ENCODE measurements around the gene MPI. TPM values are rescaled to one million over a fixed set of nuclear protein-coding genes. Genes with fewer than 3 reads are reported as not detected.
A peak's percentile ranks its signal among the peaks of the same experiment; 100 is the strongest.

MPI gene
- total RNA-seq, 4 donors from 2014 or later, result 63.1 to 176 (median 98.4) TPM

DNA sequence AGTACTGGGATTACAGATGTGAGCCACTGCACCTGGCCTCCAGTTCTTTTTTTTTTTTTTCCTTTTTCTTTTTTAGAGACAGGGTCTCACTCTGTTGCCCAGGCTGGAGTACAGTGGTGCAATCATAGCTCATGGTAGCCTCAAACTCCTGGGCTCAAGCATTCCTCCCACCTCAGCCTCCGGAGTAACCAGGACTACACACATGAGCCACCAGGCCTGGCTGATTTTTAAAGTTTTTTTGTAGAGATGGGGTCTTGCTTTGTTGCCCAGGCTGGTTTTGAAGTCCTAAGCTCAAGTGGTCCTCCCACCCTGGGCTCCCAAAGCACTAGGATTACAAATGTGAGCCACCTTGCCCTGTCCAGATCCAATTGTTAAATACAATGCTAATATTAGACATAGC lies 33.3 kb upstream of the MPI start:
- Histone ChIP-seq H3K27me3 (no peaks in the 10 kb centered on the region), H3K9me3 (no peaks in the 10 kb centered on the region), H3K27ac (peak overlapping the region; percentile 32 to 64 (median 62)), H3K4me1 (peaks cover 25 to 45% (median 39%) of the 10 kb centered on the region in 4 donors), H3K36me3 (peaks cover 0 to 25% (median 15%) of the 10 kb centered on the region in 4 donors), H3K4me3 (no peak overlapping the region)
- intact Hi-C loops (cut with DNase I; ENCODE audit: low total_unique reads) (no loop called here), in situ Hi-C loops (cut with MboI; ENCODE audit: low pct_ligation_motif_present in 1 of 4, low pct_unique_long_range_greater_than_20kb in 1 of 4, low sequenced_read_pairs in 3 of 4) (no loop called here)
- TF ChIP-seq EP300 (IDR thresholded peaks at IDR 0.05; ENCODE audit: low read depth) (no peak), POLR2AphosphoS5 (IDR thresholded peaks at IDR 0.05) (no peak), POLR2A (IDR thresholded peaks at IDR 0.05) (no peak)
- TF ChIP-seq, protein P1, sequence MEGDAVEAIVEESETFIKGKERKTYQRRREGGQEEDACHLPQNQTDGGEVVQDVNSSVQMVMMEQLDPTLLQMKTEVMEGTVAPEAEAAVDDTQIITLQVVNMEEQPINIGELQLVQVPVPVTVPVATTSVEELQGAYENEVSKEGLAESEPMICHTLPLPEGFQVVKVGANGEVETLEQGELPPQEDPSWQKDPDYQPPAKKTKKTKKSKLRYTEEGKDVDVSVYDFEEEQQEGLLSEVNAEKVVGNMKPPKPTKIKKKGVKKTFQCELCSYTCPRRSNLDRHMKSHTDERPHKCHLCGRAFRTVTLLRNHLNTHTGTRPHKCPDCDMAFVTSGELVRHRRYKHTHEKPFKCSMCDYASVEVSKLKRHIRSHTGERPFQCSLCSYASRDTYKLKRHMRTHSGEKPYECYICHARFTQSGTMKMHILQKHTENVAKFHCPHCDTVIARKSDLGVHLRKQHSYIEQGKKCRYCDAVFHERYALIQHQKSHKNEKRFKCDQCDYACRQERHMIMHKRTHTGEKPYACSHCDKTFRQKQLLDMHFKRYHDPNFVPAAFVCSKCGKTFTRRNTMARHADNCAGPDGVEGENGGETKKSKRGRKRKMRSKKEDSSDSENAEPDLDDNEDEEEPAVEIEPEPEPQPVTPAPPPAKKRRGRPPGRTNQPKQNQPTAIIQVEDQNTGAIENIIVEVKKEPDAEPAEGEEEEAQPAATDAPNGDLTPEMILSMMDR (IDR thresholded peaks at IDR 0.05), result no peak
- DNase-seq, result no peak
- WGBS, 2 donors (ENCODE audit: low coverage in 1 of 2), result 100% methylated on average over 1 of the region's 1 CpG

DNA sequence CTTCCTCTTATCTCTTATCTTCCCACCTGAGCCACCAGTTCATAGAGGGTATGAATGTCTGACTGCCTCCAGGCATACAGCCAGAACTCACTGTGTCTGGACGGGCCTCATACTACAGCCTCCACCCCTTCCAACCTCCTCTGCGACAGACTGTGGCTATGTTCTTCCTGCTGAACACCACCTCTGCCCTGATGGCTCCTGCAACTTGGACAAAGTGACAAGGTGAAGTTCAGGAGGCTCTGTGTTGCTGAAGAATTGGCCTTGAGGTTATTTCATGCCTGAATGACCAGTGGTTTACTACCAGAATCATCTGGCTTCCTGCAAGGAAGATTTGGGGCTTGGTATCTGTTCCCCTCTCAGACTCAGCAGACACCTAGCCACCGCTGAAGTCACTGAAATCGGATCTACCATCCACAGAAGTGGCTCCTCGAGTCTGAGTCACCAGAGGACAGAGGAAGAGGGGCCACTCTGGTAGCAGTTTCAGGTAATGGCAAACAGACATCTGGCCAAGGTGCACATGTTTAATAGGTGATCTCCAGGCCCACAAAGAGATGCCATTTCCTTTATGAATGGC lies 32.7 kb upstream of the MPI start:
- Histone ChIP-seq H3K4me3 (no peak overlapping the region), H3K4me1 (peaks cover 25 to 45% (median 39%) of the 10 kb centered on the region in 4 donors), H3K9me3 (no peaks in the 10 kb centered on the region), H3K36me3 (peaks cover 0 to 21% (median 13%) of the 10 kb centered on the region in 4 donors), H3K27ac (peak overlapping the region; percentile 32 to 64 (median 62)), H3K27me3 (no peaks in the 10 kb centered on the region)
- TF ChIP-seq POLR2AphosphoS5 (IDR thresholded peaks at IDR 0.05) (peak in 1 of 3 donors; percentile 18), POLR2A (IDR thresholded peaks at IDR 0.05) (no peak)
- DNase-seq, result peak; percentile 70
- intact Hi-C loops (cut with DNase I; ENCODE audit: low total_unique reads) (no loop called here), in situ Hi-C loops (cut with MboI; ENCODE audit: low pct_ligation_motif_present in 1 of 4, low pct_unique_long_range_greater_than_20kb in 1 of 4, low sequenced_read_pairs in 3 of 4) (no loop called here)
- WGBS, 2 donors (ENCODE audit: low coverage in 1 of 2), result 25 to 35% methylated on average over 2 to 5 of the region's 5 CpGs

DNA sequence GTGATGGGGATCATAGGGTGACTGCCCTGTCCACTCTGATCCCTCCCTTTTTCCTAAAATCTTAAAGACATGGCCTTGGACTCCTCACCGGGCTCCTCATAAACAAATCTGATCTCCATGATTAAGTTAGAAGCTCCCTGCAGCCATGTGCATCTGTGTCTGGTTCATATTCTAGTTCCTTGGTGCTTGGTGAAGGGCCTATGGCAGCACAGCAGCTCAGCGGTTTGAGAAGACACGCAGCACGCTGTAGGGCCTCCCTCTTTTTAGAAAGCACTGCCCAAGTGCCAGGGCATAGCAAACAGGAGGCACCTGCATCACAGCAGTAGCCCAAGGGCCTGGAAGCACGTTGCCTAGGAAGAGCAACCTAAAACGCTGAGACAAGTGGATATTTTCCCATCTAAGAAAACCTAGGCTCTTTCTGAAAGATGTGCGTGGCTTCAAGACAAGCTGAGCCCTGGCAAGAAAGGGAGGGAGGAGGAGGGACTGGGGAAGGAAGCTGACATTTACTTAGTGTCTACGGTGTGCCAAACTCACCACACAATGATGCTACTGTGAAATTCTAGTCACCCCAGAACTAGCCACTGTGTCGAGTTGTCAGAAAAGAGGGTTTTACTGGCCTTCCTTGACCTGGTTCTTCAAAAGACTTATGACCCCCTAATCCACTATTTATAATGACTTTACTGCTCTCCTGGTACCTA lies 32.0 kb upstream of the MPI start:
- no peaks in the 10 kb centered on the region for H3K27me3 ChIP-seq
- no peak overlapping the region for H3K4me3 ChIP-seq
- no peak for TF ChIP-seq POLR2AphosphoS5 (IDR thresholded peaks at IDR 0.05)
- TF ChIP-seq POLR2A (IDR thresholded peaks at IDR 0.05), result no peak
- no peak for TF ChIP-seq EP300 (IDR thresholded peaks at IDR 0.05; ENCODE audit: low read depth)
- TF ChIP-seq, protein P1 (IDR thresholded peaks at IDR 0.05), result no peak
- WGBS, 2 donors (ENCODE audit: low coverage in 1 of 2), result 56% methylated on average over 5 to 9 of the region's 9 CpGs
- intact Hi-C loops (cut with DNase I; ENCODE audit: low total_unique reads) (no loop called here), in situ Hi-C loops (cut with MboI; ENCODE audit: low pct_ligation_motif_present in 1 of 4, low pct_unique_long_range_greater_than_20kb in 1 of 4, low sequenced_read_pairs in 3 of 4) (no loop called here)
- peak overlapping the region; percentile 32 to 64 (median 62) for H3K27ac ChIP-seq
- H3K9me3 ChIP-seq, result no peaks in the 10 kb centered on the region
- DNase-seq, result no peak
- H3K36me3 ChIP-seq, result peaks cover 0 to 17% (median 10%) of the 10 kb centered on the region in 4 donors
- peaks cover 25 to 45% (median 39%) of the 10 kb centered on the region in 4 donors for H3K4me1 ChIP-seq

DNA sequence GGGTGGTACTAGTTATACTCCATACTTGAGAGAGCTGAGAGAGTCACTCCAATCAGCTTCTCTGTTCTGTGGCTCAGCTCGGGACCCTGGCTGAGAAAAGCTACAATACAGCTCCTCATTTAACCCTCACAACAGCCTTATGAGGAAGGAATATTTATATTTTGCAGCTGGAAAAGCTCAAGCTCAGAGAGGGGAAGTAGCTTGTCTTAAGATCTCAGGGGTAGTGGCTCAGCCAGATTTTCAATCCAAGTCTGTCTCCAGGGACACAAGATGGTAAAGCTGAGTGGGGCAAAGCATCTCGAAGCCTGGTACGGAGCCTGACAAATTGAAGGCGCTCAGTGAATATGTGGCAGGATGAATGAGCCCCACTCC lies 31.5 kb upstream of the MPI start:
- intact Hi-C loops (cut with DNase I; ENCODE audit: low total_unique reads), result no loop called here
- Histone ChIP-seq H3K4me3 (no peak overlapping the region), H3K4me1 (peaks cover 25 to 46% (median 42%) of the 10 kb centered on the region in 4 donors), H3K36me3 (peaks cover 0 to 11% (median 5%) of the 10 kb centered on the region in 4 donors), H3K27me3 (no peaks in the 10 kb centered on the region), H3K9me3 (no peaks in the 10 kb centered on the region), H3K27ac (peak overlapping the region; percentile 32 to 64 (median 62))
- no peak for DNase-seq
- in situ Hi-C loops (cut with MboI; ENCODE audit: low pct_ligation_motif_present in 1 of 4, low pct_unique_long_range_greater_than_20kb in 1 of 4, low sequenced_read_pairs in 3 of 4), result no loop called here
- WGBS, 2 donors (ENCODE audit: low coverage in 1 of 2), result 69 to 75% methylated on average over 4 of the region's 4 CpGs
- TF ChIP-seq EP300 (IDR thresholded peaks at IDR 0.05; ENCODE audit: low read depth) (no peak), POLR2AphosphoS5 (IDR thresholded peaks at IDR 0.05) (no peak), POLR2A (IDR thresholded peaks at IDR 0.05) (no peak)
- TF ChIP-seq, protein P1 (IDR thresholded peaks at IDR 0.05), result no peak

Data from transverse colon (tissue), 4 donors.